ENCODE measurements around the gene SLC25A33.

Gene SLC25A33

GRCh38 chr1:9594471-9595155 lies 55.3 kb downstream of the SLC25A33 start:
- Histone ChIP-seq H3K4me3 (ENCODE audit: extremely low read depth, insufficient read depth, low read length, poor library complexity, severe bottlenecking) (no peak overlapping the region), H3K4me1 (ENCODE audit: control insufficient read depth, insufficient read depth, low read length, poor library complexity, severe bottlenecking) (peaks cover 30% of the 10 kb centered on the region)
- 91 to 95% methylated on average over 11 of the region's 20 CpGs for WGBS, 2 experiments (ENCODE audit: insufficient coverage in 2 of 2)

GRCh38 chr1:9595156-9595967 lies 56.1 kb downstream of the SLC25A33 start:
- Histone ChIP-seq H3K36me3 (ENCODE audit: control insufficient read depth, insufficient read depth, low read length) (peaks cover 45% of the 10 kb centered on the region), H3K27ac (ENCODE audit: low read depth, low read length, severe bottlenecking) (no peak overlapping the region), H3K4me1 (ENCODE audit: control insufficient read depth, insufficient read depth, low read length, poor library complexity, severe bottlenecking) (peaks cover 26% of the 10 kb centered on the region), H3K9me3 (ENCODE audit: control insufficient read depth, low read length) (no peaks in the 10 kb centered on the region), H3K4me3 (ENCODE audit: extremely low read depth, insufficient read depth, low read length, poor library complexity, severe bottlenecking) (no peak overlapping the region)
- 90% methylated on average over 13 to 17 of the region's 17 CpGs for WGBS, 2 experiments (ENCODE audit: insufficient coverage in 2 of 2)

More at GRCh38 chr1:9594471-9595155, 55.3 kb downstream of the SLC25A33 start:
- Histone ChIP-seq H3K36me3 (ENCODE audit: control insufficient read depth, insufficient read depth, low read length) (peaks cover 38% of the 10 kb centered on the region), H3K9me3 (ENCODE audit: control insufficient read depth, low read length) (no peaks in the 10 kb centered on the region), H3K27ac (ENCODE audit: low read depth, low read length, severe bottlenecking) (no peak overlapping the region)

GRCh38 chr1:9595968-9596340 lies 56.7 kb downstream of the SLC25A33 start:
- WGBS, 2 experiments (ENCODE audit: insufficient coverage in 2 of 2) = 92 to 98% methylated on average over 11 to 12 of the region's 12 CpGs
- H3K36me3 ChIP-seq (ENCODE audit: control insufficient read depth, insufficient read depth, low read length) = peaks cover 50% of the 10 kb centered on the region
- no peak overlapping the region for H3K27ac ChIP-seq (ENCODE audit: low read depth, low read length, severe bottlenecking)
- H3K4me3 ChIP-seq (ENCODE audit: extremely low read depth, insufficient read depth, low read length, poor library complexity, severe bottlenecking) = no peak overlapping the region
- H3K4me1 ChIP-seq (ENCODE audit: control insufficient read depth, insufficient read depth, low read length, poor library complexity, severe bottlenecking) = peaks cover 24% of the 10 kb centered on the region
- H3K9me3 ChIP-seq (ENCODE audit: control insufficient read depth, low read length) = no peaks in the 10 kb centered on the region

- H3K27ac ChIP-seq (ENCODE audit: low read depth, low read length, severe bottlenecking) = no peak overlapping the region
- peaks cover 56% of the 10 kb centered on the region for H3K36me3 ChIP-seq (ENCODE audit: control insufficient read depth, insufficient read depth, low read length)
- no peak overlapping the region for H3K4me3 ChIP-seq (ENCODE audit: extremely low read depth, insufficient read depth, low read length, poor library complexity, severe bottlenecking)
- no peaks in the 10 kb centered on the region for H3K9me3 ChIP-seq (ENCODE audit: control insufficient read depth, low read length)
- peaks cover 24% of the 10 kb centered on the region for H3K4me1 ChIP-seq (ENCODE audit: control insufficient read depth, insufficient read depth, low read length, poor library complexity, severe bottlenecking)
- WGBS, 2 experiments (ENCODE audit: insufficient coverage in 2 of 2) = 93 to 94% methylated on average over 17 to 27 of the region's 27 CpGs
Measured at GRCh38 chr1:9596415-9597123, 57.3 kb downstream of the SLC25A33 start.

- Histone ChIP-seq H3K4me1 (ENCODE audit: control insufficient read depth, insufficient read depth, low read length, poor library complexity, severe bottlenecking) (peaks cover 15% of the 10 kb centered on the region), H3K27ac (ENCODE audit: low read depth, low read length, severe bottlenecking) (no peak overlapping the region), H3K4me3 (ENCODE audit: extremely low read depth, insufficient read depth, low read length, poor library complexity, severe bottlenecking) (no peak overlapping the region), H3K36me3 (ENCODE audit: control insufficient read depth, insufficient read depth, low read length) (peaks cover 63% of the 10 kb centered on the region), H3K9me3 (ENCODE audit: control insufficient read depth, low read length) (no peaks in the 10 kb centered on the region)
- WGBS, 2 experiments (ENCODE audit: insufficient coverage in 2 of 2) = 94 to 95% methylated on average over 10 to 14 of the region's 14 CpGs
Measured at GRCh38 chr1:9597361-9598315, 58.4 kb downstream of the SLC25A33 start.

GRCh38 chr1:9598316-9598700 lies 59.0 kb downstream of the SLC25A33 start:
- WGBS, 2 experiments (ENCODE audit: insufficient coverage in 2 of 2) = 90 to 93% methylated on average over 16 to 18 of the region's 18 CpGs
- Histone ChIP-seq H3K4me3 (ENCODE audit: extremely low read depth, insufficient read depth, low read length, poor library complexity, severe bottlenecking) (no peak overlapping the region), H3K9me3 (ENCODE audit: control insufficient read depth, low read length) (no peaks in the 10 kb centered on the region), H3K27ac (ENCODE audit: low read depth, low read length, severe bottlenecking) (no peak overlapping the region), H3K36me3 (ENCODE audit: control insufficient read depth, insufficient read depth, low read length) (peaks cover 66% of the 10 kb centered on the region), H3K4me1 (ENCODE audit: control insufficient read depth, insufficient read depth, low read length, poor library complexity, severe bottlenecking) (peaks cover 8% of the 10 kb centered on the region)

- no peak overlapping the region for H3K4me3 ChIP-seq (ENCODE audit: extremely low read depth, insufficient read depth, low read length, poor library complexity, severe bottlenecking)
- H3K36me3 ChIP-seq (ENCODE audit: control insufficient read depth, insufficient read depth, low read length) = peaks cover 66% of the 10 kb centered on the region
- H3K9me3 ChIP-seq (ENCODE audit: control insufficient read depth, low read length) = no peaks in the 10 kb centered on the region
- H3K4me1 ChIP-seq (ENCODE audit: control insufficient read depth, insufficient read depth, low read length, poor library complexity, severe bottlenecking) = no peaks in the 10 kb centered on the region
- H3K27ac ChIP-seq (ENCODE audit: low read depth, low read length, severe bottlenecking) = no peak overlapping the region
- 90 to 98% methylated on average over 7 to 10 of the region's 10 CpGs for WGBS, 2 experiments (ENCODE audit: insufficient coverage in 2 of 2)
Measured at GRCh38 chr1:9599741-9600140, 60.5 kb downstream of the SLC25A33 start.

GRCh38 chr1:9600861-9601834 lies 61.9 kb downstream of the SLC25A33 start:
- WGBS, 2 experiments (ENCODE audit: insufficient coverage in 2 of 2) = 95 to 96% methylated on average over 34 to 37 of the region's 39 CpGs
- H3K9me3 ChIP-seq (ENCODE audit: control insufficient read depth, low read length) = no peaks in the 10 kb centered on the region
- H3K4me3 ChIP-seq (ENCODE audit: extremely low read depth, insufficient read depth, low read length, poor library complexity, severe bottlenecking) = no peak overlapping the region
- H3K36me3 ChIP-seq (ENCODE audit: control insufficient read depth, insufficient read depth, low read length) = peaks cover 70% of the 10 kb centered on the region
- no peaks in the 10 kb centered on the region for H3K4me1 ChIP-seq (ENCODE audit: control insufficient read depth, insufficient read depth, low read length, poor library complexity, severe bottlenecking)
- H3K27ac ChIP-seq (ENCODE audit: low read depth, low read length, severe bottlenecking) = no peak overlapping the region

- WGBS, 2 experiments (ENCODE audit: insufficient coverage in 2 of 2) = 95 to 96% methylated on average over 13 to 23 of the region's 26 CpGs
- no peak overlapping the region for H3K4me3 ChIP-seq (ENCODE audit: extremely low read depth, insufficient read depth, low read length, poor library complexity, severe bottlenecking)
- H3K36me3 ChIP-seq (ENCODE audit: control insufficient read depth, insufficient read depth, low read length) = peaks cover 67% of the 10 kb centered on the region
- no peaks in the 10 kb centered on the region for H3K4me1 ChIP-seq (ENCODE audit: control insufficient read depth, insufficient read depth, low read length, poor library complexity, severe bottlenecking)
- no peak overlapping the region for H3K27ac ChIP-seq (ENCODE audit: low read depth, low read length, severe bottlenecking)
- H3K9me3 ChIP-seq (ENCODE audit: control insufficient read depth, low read length) = no peaks in the 10 kb centered on the region
Measured at GRCh38 chr1:9601942-9602793, 62.9 kb downstream of the SLC25A33 start.

All from mesodermal cell (in vitro differentiated cells).